ENCODE results near the gene SLAMF7. TPM values are rescaled to one million over a fixed set of nuclear protein-coding genes. Genes with fewer than 3 reads are reported as not detected.

The SLAMF7 gene
- total and polyA plus RNA-seq, 4 donors, result 0.80 to 2.9 (median 1.1) TPM

- Histone ChIP-seq H3K9ac (ENCODE audit: low read depth in 1 of 2, low read length in 2 of 2) (peak overlapping the region in 1 of 2 donors; percentile 32), H3K36me3 (ENCODE audit: control insufficient read depth in 4 of 4, insufficient read depth in 3 of 4, low read depth in 1 of 4, low read length in 3 of 4) (no peaks in the 10 kb centered on the region), H3K27me3 (ENCODE audit: control insufficient read depth in 4 of 4, insufficient read depth in 4 of 4, low read length in 3 of 4) (no peaks in the 10 kb centered on the region), H3K4me3 (ENCODE audit: low read depth in 1 of 3, low read length in 3 of 3) (no peak overlapping the region), H3K9me3 (ENCODE audit: control insufficient read depth in 4 of 4, low read length in 3 of 4) (no peaks in the 10 kb centered on the region), H3K4me1 (ENCODE audit: control insufficient read depth in 4 of 4, insufficient read depth in 4 of 4, low read length in 3 of 4) (no peaks in the 10 kb centered on the region), H3K27ac (ENCODE audit: low read depth in 1 of 2, low read length in 2 of 2) (no peak overlapping the region)
- 77% methylated on average over 7 of the region's 7 CpGs for WGBS
- TF ChIP-seq MAX (IDR thresholded peaks at IDR 0.05), result no peak
- TF ChIP-seq JUND (IDR thresholded peaks at IDR 0.05), result no peak
- DNase-seq (ENCODE audit: low spot score), result no peak
Observed at GRCh38 chr1:160744199-160744851, 5.3 kb downstream of the SLAMF7 start.

GRCh38 chr1:160744852-160745520, 5.9 kb downstream of the SLAMF7 start:
- no peak overlapping the region for H3K27ac ChIP-seq (ENCODE audit: low read depth in 1 of 2, low read length in 2 of 2)
- TF ChIP-seq GABPA (IDR thresholded peaks at IDR 0.05 in 1 of 2, conservative IDR thresholded peaks at IDR 0.05 in 1 of 2) (no peak), ATF3 (IDR thresholded peaks at IDR 0.05) (no peak), JUND (IDR thresholded peaks at IDR 0.05) (no peak), ZBTB33 (IDR thresholded peaks at IDR 0.05) (no peak), MAX (IDR thresholded peaks at IDR 0.05) (no peak), NR2F2 (IDR thresholded peaks at IDR 0.05) (no peak)
- H3K27me3 ChIP-seq (ENCODE audit: control insufficient read depth in 4 of 4, insufficient read depth in 4 of 4, low read length in 3 of 4), result no peaks in the 10 kb centered on the region

GRCh38 chr1:160745551-160745950, 6.5 kb downstream of the SLAMF7 start:
- 58% methylated on average over 1 of the region's 1 CpG for WGBS
- no peak for TF ChIP-seq GABPA (IDR thresholded peaks at IDR 0.05 in 1 of 2, conservative IDR thresholded peaks at IDR 0.05 in 1 of 2)
- TF ChIP-seq YY1 (IDR thresholded peaks at IDR 0.05), result no peak
- no peak for TF ChIP-seq FOXA2 (IDR thresholded peaks at IDR 0.05)
- TF ChIP-seq RXRA (IDR thresholded peaks at IDR 0.05), result no peak
- TF ChIP-seq ZBTB33 (IDR thresholded peaks at IDR 0.05), result no peak
- TF ChIP-seq EGR1 (IDR thresholded peaks at IDR 0.05; ENCODE audit: low read depth in 2 of 2), result no peak
- TF ChIP-seq CTCF (IDR thresholded peaks at IDR 0.05; ENCODE audit: low read depth, low read length, missing input control), result no peak
- TF ChIP-seq HNF4A (conservative IDR thresholded peaks at IDR 0.05), result no peak
- no peak for TF ChIP-seq RAD21 (IDR thresholded peaks at IDR 0.05)
- TF ChIP-seq REST (IDR thresholded peaks at IDR 0.05), result no peak
- TF ChIP-seq FOXA1 (IDR thresholded peaks at IDR 0.05), result no peak
- TF ChIP-seq MAX (IDR thresholded peaks at IDR 0.05), result no peak
- H3K9ac ChIP-seq (ENCODE audit: low read depth in 1 of 2, low read length in 2 of 2), result no peak overlapping the region
- H3K36me3 ChIP-seq (ENCODE audit: control insufficient read depth in 4 of 4, insufficient read depth in 3 of 4, low read depth in 1 of 4, low read length in 3 of 4), result no peaks in the 10 kb centered on the region
- no peaks in the 10 kb centered on the region for H3K27me3 ChIP-seq (ENCODE audit: control insufficient read depth in 4 of 4, insufficient read depth in 4 of 4, low read length in 3 of 4)
- H3K27ac ChIP-seq (ENCODE audit: low read depth in 1 of 2, low read length in 2 of 2), result no peak overlapping the region
- no peaks in the 10 kb centered on the region for H3K9me3 ChIP-seq (ENCODE audit: control insufficient read depth in 4 of 4, low read length in 3 of 4)
- H3K4me3 ChIP-seq (ENCODE audit: low read depth in 1 of 3, low read length in 3 of 3), result no peak overlapping the region
- DNase-seq (ENCODE audit: low spot score), result no peak
- no peaks in the 10 kb centered on the region for H3K4me1 ChIP-seq (ENCODE audit: control insufficient read depth in 4 of 4, insufficient read depth in 4 of 4, low read length in 3 of 4)

More at GRCh38 chr1:160744852-160745520, 5.9 kb downstream of the SLAMF7 start:
- no peak overlapping the region for H3K9ac ChIP-seq (ENCODE audit: low read depth in 1 of 2, low read length in 2 of 2)
- H3K4me1 ChIP-seq (ENCODE audit: control insufficient read depth in 4 of 4, insufficient read depth in 4 of 4, low read length in 3 of 4), result no peaks in the 10 kb centered on the region
- WGBS, result 76% methylated on average over 5 of the region's 5 CpGs
- no peaks in the 10 kb centered on the region for H3K9me3 ChIP-seq (ENCODE audit: control insufficient read depth in 4 of 4, low read length in 3 of 4)
- H3K36me3 ChIP-seq (ENCODE audit: control insufficient read depth in 4 of 4, insufficient read depth in 3 of 4, low read depth in 1 of 4, low read length in 3 of 4), result no peaks in the 10 kb centered on the region
- DNase-seq (ENCODE audit: low spot score), result no peak
- H3K4me3 ChIP-seq (ENCODE audit: low read depth in 1 of 3, low read length in 3 of 3), result no peak overlapping the region

Measured in liver (tissue), 9 donors.